Suprapubic skin (tissue), 4 donors: ENCODE measurements around the gene PEPD. TPM values are rescaled to one million over a fixed set of nuclear protein-coding genes. Genes with fewer than 3 reads are reported as not detected.

ENCODE experiments used
- DNase-seq, 2 donors: peaks; one replicate each; pipeline ENCODE4 v3.0.0-alpha.2; 2019; ENCODE audit warnings: low spot score in 2 of 2
- H3K27ac ChIP-seq: fragments of 200-600 bp; sonication (generic); one replicate; pipeline ENCODE4 v1.5.1; 2019
- H3K27me3 ChIP-seq: fragments of 200-600 bp; sonication (generic); one replicate; pipeline ENCODE4 v1.5.1; 2019
- H3K36me3 ChIP-seq: fragments of 200-600 bp; sonication (generic); one replicate; pipeline ENCODE4 v1.5.1; 2019
- H3K4me1 ChIP-seq: fragments of 200-600 bp; sonication (generic); one replicate; pipeline ENCODE4 v1.5.1; 2019
- H3K4me3 ChIP-seq: fragments of 200-600 bp; sonication (generic); one replicate; pipeline ENCODE4 v1.5.1; 2019; ENCODE audit warnings: mild to moderate bottlenecking
- H3K9me3 ChIP-seq: fragments of 200-600 bp; sonication (generic); one replicate; pipeline ENCODE4 v1.5.1; 2019
- CTCF ChIP-seq, 2 donors: fragments of 200-600 bp in 1 of 2; fragments of 450-650 bp in 1 of 2; sonication (generic) in 1 of 2; IDR thresholded peaks; one replicate each; pipeline ENCODE4 v1.5.1; 2016 to 2019; ENCODE audit warnings: antibody characterized with exemption in 2 of 2, mild to moderate bottlenecking in 1 of 2, moderate library complexity in 1 of 2
- EP300 ChIP-seq: sonication (generic); formaldehyde crosslinking; IDR thresholded peaks from one replicate; pipeline ENCODE4 v1.6.1; 2017; ENCODE audit warnings: antibody characterized with exemption
- POLR2A ChIP-seq, 2 donors: fragments of 450-650 bp; IDR thresholded peaks; one replicate each; pipeline ENCODE4 v1.6.1; 2017; ENCODE audit warnings: antibody characterized with exemption in 2 of 2, mild to moderate bottlenecking in 2 of 2, moderate library complexity in 2 of 2
- POLR2AphosphoS5 ChIP-seq, 3 donors: sonication (generic); formaldehyde crosslinking; IDR thresholded peaks; one replicate each; pipeline ENCODE4 v1.6.1; 2017; ENCODE audit warnings: antibody characterized with exemption in 3 of 3
- WGBS: methylation state at CpG from one replicate; pipeline ENCODE4 v1.1.5; 2018; 5-methylcytosine and 5-hydroxymethylcytosine counted together
- total RNA-seq, 4 donors: library from RNA; depleted of rRNA; stranded (reverse); fragments of >200 nt; gene quantifications; one replicate each; pipeline ENCODE4 v1.1.0, GENCODE V29; 2016

The PEPD gene
- total RNA-seq, 4 donors from 2014 or later: 35.2 to 73.8 (median 55.9) TPM

GRCh38 chr19:33458807-33459206 is 62.8 kb downstream of the PEPD start:
- no peaks in the 10 kb centered on the region for H3K27me3 ChIP-seq
- H3K9me3 ChIP-seq: no peaks in the 10 kb centered on the region
- H3K27ac ChIP-seq: no peak overlapping the region
- DNase-seq: peak; percentile 45 to 47
- H3K4me3 ChIP-seq: no peak overlapping the region
- H3K4me1 ChIP-seq: no peaks in the 10 kb centered on the region
- WGBS: 88% methylated on average over 12 of the region's 12 CpGs
- peaks cover 22% of the 10 kb centered on the region for H3K36me3 ChIP-seq
- TF ChIP-seq EP300 (no peak), POLR2A (IDR thresholded peaks at IDR 0.05) (no peak)

GRCh38 chr19:33458171-33458633 is 63.4 kb downstream of the PEPD start:
- TF ChIP-seq POLR2AphosphoS5 (IDR thresholded peaks at IDR 0.05): no peak
- TF ChIP-seq CTCF (IDR thresholded peaks at IDR 0.05): no peak
- no peak for TF ChIP-seq POLR2A (IDR thresholded peaks at IDR 0.05)
- no peak for TF ChIP-seq EP300
- no peaks in the 10 kb centered on the region for H3K9me3 ChIP-seq
- DNase-seq: peak; percentile 22 to 32
- 95% methylated on average over 8 of the region's 8 CpGs for WGBS
- H3K27me3 ChIP-seq: no peaks in the 10 kb centered on the region
- H3K36me3 ChIP-seq: peaks cover 22% of the 10 kb centered on the region
- H3K4me1 ChIP-seq: no peaks in the 10 kb centered on the region
- H3K27ac ChIP-seq: no peak overlapping the region
- no peak overlapping the region for H3K4me3 ChIP-seq

- Histone ChIP-seq H3K27ac (no peak overlapping the region), H3K9me3 (no peaks in the 10 kb centered on the region), H3K4me3 (no peak overlapping the region), H3K4me1 (no peaks in the 10 kb centered on the region), H3K36me3 (peaks cover 11% of the 10 kb centered on the region), H3K27me3 (no peaks in the 10 kb centered on the region)
- TF ChIP-seq POLR2AphosphoS5 (IDR thresholded peaks at IDR 0.05) (no peak), POLR2A (IDR thresholded peaks at IDR 0.05) (no peak), CTCF (IDR thresholded peaks at IDR 0.05) (no peak), EP300 (no peak)
- DNase-seq: peak in 1 of 2 donors; percentile 26
- 93% methylated on average over 3 of the region's 10 CpGs for WGBS
These were observed 64.8 kb downstream of the PEPD start for GRCh38 chr19:33456845-33457220.

- Histone ChIP-seq H3K27ac (no peak overlapping the region), H3K36me3 (peaks cover 7% of the 10 kb centered on the region), H3K9me3 (no peaks in the 10 kb centered on the region), H3K4me3 (no peak overlapping the region), H3K4me1 (no peaks in the 10 kb centered on the region), H3K27me3 (no peaks in the 10 kb centered on the region)
- peak; percentile 46 to 62 for DNase-seq
- no peak for TF ChIP-seq CTCF (IDR thresholded peaks at IDR 0.05)
- no peak for TF ChIP-seq EP300
- WGBS: 93% methylated on average over 9 of the region's 11 CpGs
These were observed 65.3 kb downstream of the PEPD start for GRCh38 chr19:33456076-33456844.

- H3K4me3 ChIP-seq: no peak overlapping the region
- H3K36me3 ChIP-seq: no peaks in the 10 kb centered on the region
- DNase-seq: no peak
- no peaks in the 10 kb centered on the region for H3K4me1 ChIP-seq
- 86% methylated on average over 3 of the region's 3 CpGs for WGBS
- TF ChIP-seq CTCF (IDR thresholded peaks at IDR 0.05) (no peak), EP300 (no peak), POLR2A (IDR thresholded peaks at IDR 0.05) (no peak), POLR2AphosphoS5 (IDR thresholded peaks at IDR 0.05) (no peak)
- no peaks in the 10 kb centered on the region for H3K9me3 ChIP-seq
- no peak overlapping the region for H3K27ac ChIP-seq
- no peaks in the 10 kb centered on the region for H3K27me3 ChIP-seq
These were observed 68.3 kb downstream of the PEPD start for GRCh38 chr19:33453265-33453664.
